NCI-H1105 (cell line): ENCODE measurements around the gene ADGRG3.
"Not testable (repeated sequence)": the region's sequence is repeated elsewhere in the genome, so short reads cannot be mapped to it uniquely, and the experiment has no call there.

ENCODE experiments used
- DNase-seq: peaks from one replicate; lab custom pipeline; 2025; lab: John Stamatoyannopoulos, UW

ADGRG3 gene

DNA sequence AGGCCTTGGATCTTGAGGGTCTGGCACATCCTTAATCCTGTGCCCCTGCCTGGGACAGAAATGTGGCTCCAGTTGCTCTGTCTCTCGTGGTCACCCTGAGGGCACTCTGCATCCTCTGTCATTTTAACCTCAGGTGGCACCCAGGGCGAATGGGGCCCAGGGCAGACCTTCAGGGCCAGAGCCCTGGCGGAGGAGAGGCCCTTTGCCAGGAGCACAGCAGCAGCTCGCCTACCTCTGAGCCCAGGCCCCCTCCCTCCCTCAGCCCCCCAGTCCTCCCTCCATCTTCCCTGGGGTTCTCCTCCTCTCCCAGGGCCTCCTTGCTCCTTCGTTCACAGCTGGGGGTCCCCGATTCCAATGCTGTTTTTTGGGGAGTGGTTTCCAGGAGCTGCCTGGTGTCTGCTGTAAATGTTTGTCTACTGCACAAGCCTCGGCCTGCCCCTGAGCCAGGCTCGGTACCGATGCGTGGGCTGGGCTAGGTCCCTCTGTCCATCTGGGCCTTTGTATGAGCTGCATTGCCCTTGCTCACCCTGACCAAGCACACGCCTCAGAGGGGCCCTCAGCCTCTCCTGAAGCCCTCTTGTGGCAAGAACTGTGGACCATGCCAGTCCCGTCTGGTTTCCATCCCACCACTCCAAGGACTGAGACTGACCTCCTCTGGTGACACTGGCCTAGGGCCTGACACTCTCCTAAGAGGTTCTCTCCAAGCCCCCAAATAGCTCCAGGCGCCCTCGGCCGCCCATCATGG is 4.0 kb upstream of the ADGRG3 start:
- DNase-seq = no peak

GRCh38 chr16:57664662-57665025 is 3.5 kb upstream of the ADGRG3 start:
- DNase-seq = no peak

GRCh38 chr16:57665541-57665940 is 2.6 kb upstream of the ADGRG3 start:
- DNase-seq = no peak

- DNase-seq = no peak
These were observed 1.6 kb upstream of the ADGRG3 start for GRCh38 chr16:57666353-57667047.

- no peak for DNase-seq
These were observed 1.0 kb upstream of the ADGRG3 start for GRCh38 chr16:57667048-57667525.

DNA sequence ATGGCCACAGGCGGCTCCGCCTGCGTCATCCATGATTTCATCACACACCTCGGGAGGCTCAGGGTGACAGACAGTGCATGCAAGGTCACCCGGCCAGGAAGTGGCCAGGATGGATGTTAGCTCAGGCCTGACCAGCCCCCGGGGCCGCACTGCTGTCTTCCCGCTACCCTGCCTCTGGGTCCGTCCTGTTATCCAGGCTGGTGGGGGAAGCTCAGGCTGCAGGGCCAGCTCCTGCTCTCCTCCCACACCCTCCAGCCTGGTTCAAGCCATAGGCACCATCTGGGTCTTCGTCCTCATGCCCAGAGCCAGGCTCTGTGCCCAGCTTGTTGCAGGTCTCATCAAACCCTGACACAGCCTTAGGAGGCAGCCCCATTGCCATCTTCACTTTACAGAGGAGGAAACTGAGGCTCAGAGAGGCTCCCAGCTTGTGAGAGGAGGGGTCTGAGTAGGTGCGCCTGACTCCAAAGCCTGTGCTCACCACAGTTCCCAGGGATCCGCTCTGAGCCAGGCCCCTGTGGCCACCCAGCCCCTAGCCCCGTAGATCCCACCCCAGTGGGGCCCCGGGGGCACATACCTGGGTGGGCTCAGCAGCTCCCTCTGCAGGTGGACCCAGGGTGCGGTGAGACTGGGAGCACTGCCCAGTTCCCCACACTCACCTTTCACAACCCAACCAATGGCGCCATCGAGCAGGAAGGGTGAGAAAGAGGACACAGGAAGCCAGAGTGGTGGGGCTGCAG is 412 bp upstream of the ADGRG3 start:
- no peak for DNase-seq

DNA sequence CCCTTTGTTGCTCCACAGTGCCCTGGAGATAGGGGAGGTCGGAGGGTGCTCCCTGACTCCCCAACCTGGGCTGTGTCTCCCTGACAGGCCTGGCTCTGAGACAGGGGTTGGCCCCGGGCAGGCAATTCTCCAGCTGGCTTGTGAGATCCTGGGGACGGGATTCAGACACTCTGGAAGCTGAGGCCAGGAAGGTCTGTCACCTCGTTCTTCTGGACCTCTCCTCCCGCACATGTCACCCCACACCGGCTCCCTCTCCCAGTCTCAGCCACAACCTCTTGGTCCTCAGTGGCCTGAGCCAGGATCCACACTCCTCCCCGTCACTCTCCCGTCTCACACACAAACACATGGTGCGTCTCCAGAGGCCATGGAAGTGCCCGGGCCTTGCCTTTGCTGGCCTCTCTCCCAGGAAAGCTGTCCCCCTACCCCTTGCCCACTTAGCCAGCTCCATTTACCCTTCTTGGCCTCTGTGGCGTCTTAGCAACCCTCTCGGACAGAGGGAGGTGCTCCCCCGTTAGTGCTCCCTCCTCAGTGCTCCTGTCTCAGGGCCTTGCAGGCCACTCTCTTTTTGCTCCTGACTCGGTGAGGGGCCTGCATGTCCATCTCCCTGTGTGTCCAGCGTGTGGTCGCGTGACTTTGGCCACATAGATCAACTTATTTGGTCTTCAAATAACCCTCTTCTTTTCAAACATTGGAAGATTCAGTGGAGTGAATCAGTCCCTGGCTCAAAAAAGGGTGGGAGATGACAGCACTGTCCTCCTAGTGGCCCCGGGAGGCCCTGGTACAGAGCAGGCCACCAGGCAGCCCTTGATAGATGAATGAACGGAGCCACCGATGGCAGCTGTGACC is 747 bp downstream of the ADGRG3 start:
- no peak for DNase-seq

DNA sequence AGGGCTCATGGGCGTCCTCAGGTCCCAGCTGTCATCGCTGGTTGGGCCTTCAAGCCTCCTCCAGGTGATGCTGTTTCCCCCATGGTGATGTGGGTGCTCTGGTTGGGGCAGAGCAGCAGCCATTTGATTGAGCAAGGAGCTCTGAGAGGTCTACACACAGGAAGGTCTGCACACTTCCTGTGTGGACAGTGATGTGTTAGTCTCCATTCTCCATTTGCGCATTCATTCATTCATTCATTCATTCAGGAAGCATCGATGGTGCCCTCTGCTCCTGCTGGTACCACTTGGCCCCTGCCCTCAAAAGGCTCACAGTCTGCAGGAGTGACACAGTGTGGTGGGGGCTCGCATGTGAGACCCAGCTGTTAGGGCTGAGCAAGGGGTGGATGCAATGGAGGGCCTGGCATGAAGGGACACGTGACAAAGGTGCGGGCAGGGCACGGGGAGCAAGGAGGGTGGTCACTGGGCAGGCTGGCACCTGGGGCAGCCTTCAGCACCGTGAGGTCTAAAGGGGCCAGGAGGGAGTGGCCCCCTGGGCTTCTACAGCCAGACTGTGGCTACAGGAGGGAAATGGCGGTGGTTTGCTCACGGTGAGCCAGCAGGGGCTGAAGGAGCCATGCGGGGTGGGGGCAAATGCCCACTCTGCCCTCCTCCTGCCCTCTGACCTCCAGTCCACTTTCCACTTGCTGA is 1.5 kb downstream of the ADGRG3 start:
- no peak for DNase-seq

DNA sequence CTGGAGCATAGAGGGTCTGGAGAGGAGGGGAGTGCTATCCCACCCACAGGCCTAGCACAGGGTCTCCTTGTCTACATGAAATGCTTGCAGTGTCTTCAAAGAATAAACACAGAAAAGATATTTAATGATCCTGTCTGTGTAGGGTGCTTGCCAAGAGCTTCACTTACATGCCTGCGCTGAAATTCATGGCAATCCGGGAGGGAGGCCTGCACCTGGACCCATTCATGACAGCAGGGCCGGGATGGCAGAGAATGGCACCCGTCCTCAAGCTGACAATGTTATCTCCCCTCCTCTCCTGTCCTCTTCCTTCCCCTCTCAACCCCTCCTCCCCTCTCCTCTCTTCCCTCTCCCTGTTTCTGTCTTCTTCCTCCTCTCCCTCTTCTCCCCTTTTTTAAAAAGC is 2.1 kb downstream of the ADGRG3 start:
- no peak for DNase-seq

DNA sequence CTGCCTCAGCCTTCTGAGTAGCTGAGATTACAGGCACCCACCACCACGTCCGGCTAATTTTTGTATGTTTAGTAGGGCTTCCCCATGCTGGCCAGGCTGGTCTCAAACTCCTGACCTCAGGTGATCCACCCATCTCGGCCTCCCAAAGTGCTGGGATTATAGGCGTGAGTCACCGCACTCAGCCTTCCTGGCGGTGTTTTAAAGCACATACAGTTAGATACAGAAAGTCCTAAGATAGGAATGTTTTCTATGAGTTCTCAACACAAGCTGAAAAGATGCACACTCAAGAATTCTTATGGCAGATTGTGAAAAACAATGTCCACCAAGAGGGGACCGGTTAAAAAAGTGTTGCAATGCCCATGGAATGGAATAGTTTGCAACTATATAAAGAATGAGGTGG is 3.3 kb downstream of the ADGRG3 start:
- DNase-seq = not testable (repeated sequence)

DNA sequence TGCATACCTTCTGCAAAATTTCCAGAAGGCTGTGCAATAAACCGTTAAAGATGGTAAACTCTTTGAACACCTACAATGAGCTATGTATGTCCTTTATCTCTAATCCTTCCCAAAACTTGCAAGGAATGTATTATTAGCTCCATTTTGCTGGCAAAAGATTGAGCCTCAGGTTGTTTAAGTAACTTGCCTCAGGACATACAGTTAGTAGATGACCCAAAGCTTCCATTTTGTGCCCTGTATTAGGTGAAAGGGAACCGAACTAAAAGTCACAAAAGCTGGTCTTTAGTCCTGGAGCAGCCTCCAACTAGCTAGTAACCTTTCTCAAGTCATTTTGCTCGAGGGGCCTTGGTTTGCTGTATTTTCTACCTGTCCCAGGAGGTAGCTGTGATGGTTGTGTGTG is 4.3 kb downstream of the ADGRG3 start:
- no peak for DNase-seq

DNA sequence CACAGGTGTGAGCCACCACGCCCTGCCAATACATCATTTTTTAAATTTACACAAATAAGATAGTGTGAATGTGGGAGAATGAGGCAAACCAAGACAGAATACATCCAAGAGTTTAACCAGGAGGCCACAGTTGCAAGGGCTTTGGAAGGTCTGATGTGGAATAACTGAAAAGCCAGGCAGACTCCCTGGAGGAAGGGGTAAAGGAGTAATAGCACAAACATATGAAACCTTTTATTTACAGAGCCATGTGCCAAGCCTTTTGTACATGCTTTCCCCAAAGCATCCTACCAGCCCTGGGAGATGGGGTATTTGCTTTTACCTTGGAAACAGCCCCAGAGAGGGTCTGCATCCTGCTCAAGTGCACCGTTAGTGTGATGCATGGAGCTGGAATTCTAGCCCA is 4.7 kb downstream of the ADGRG3 start:
- DNase-seq = no peak

DNA sequence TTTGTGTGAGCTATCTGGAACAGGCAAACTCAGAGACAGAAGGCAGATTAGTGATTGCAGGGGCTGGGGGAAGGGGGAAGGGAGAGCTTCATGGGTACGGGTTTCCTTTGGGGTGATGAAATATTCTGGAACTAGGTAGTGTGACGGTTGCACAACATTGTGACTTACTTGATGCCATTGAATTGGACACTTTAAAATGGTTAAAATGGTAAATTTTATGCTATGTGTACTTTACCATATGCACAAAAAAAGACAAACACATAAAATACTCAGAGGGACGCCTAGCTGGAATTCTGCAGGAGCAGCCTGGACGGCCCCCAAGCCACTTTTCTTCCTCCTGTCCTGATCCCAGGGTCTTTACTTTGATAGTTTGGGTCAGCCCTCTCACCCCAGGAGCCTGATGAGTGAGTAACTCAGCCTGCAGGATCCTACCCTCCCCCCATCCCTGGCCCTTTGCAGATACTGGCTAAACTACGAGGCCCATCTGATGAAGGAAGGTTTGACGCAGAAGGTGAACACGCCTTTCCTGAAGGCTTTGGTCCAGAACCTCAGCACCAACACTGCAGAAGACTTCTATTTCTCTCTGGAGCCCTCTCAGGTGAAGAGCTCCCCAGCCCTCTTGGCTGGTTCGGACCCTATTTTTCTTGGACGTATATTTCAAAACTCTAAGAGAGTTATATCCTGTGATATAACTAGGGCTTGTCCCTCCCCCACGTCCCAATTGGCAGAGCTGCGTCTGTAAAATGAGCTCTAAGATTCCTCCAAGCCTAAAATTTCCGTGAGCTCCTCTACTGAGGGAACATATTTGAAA is 7.8 kb downstream of the ADGRG3 start:
- DNase-seq = no peak

- no peak for DNase-seq
These were observed 8.5 kb downstream of the ADGRG3 start for GRCh38 chr16:57676553-57677085.

DNA sequence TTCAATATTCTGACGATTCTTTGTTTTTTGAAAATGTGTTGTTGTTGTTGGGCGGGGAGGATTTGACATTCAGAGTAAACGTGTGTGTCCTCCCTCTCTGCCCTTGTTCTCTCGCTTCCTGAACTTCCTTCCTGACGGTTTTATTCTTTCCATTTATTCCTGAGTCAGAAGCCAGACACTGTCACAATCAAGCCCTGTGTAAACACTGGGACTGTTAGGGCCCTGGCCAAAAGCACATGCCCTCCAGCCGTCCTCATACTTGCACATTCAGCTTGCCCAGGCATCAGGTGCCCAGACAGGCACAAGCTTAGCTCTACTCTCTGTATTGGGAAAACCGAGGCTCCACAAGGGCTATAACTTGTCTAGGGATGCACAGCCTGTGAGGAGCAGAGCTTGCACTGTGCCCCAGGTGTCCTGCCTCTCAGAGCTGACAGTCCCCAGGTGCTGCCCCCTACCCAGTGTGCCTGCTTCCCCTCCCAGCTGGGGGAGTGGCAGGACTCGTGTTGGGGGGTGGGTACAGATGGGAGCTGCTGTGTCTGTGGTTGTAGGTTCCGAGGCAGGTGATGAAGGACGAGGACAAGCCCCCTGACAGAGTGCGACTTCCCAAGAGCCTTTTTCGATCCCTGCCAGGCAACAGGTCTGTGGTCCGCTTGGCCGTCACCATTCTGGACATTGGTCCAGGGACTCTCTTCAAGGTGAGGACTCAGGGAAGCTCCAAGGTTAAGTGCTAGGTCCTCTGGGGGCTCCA is 9.7 kb downstream of the ADGRG3 start:
- no peak for DNase-seq

DNA sequence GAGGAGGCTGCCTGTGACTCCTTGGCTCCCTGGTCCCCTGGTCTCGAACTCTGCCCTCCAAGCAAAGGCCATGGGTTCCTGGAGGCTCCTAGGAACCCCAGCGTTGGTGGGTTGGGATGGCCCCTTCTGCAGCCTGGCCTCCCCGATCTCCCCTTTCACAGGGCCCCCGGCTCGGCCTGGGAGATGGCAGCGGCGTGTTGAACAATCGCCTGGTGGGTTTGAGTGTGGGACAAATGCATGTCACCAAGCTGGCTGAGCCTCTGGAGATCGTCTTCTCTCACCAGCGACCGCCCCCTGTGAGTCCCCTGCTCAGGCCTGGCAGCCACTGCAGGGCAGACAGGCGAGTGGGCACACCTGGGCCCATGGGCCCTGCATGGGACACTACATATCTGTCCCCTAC is 10.9 kb downstream of the ADGRG3 start:
- DNase-seq = no peak

DNA sequence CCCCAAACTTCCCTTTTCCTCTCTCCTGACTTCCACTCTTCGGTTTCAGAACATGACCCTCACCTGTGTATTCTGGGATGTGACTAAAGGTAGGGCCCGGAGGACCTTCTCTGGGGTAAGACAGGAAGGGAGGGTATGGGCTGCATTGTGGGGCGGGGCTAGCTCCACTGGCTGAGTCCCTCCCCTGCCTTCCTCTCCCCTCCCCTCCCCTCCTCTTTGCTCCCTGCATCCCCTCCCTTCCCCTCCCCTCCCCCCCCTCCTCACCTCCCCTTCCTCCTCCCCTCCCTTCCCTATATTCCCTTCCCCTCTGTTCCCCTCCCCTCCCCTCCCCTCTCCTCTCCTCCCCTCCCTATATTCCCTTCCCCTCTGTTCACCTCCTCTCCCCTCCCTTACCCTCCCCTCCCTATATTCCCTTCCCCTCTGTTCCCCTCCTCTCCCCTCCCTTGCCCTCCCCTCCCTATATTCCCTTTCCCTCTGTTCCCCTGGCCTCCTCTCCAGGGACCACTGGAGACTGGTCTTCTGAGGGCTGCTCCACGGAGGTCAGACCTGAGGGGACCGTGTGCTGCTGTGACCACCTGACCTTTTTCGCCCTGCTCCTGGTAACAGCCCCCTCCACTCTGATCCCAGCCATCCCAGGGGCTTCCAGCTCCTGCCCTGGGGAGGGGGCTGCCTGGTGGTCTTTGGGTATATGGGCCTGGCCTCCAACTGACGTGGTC is 11.8 kb downstream of the ADGRG3 start:
- DNase-seq = no peak

DNA sequence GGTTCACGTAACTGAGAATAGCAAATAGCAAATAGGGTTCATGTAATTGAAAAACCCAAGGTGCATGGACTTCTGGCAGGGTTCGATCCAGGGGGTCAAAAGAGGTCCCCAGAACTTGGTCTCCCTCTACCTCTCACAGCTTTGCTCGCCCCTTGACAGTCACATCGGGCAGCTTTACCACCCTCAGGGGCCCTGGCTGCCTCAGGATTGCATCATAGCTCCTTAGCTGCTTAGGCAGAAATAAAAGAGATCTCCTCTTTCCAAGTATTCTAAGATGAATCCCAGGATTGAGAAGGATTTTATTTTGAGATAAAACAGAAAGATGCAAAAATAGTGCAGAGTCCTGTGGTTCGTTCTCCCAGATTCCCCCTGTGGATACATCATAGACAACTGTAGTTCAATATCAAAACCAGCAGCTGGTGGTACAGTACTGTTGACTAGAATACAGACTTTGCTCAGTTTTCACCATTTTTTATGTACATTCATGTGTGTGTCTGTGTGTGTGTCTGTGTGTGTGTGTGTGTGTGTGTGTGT is 12.8 kb downstream of the ADGRG3 start:
- no peak for DNase-seq
